Kidney (tissue), 14 donors: ENCODE results near the gene ALK. TPM values are rescaled to one million over a fixed set of nuclear protein-coding genes. Genes with fewer than 3 reads are reported as not detected.

Experiments
- DNase-seq, 5 donors: peaks; one replicate each; pipeline ENCODE4 v3.0.0-alpha.2; 2013 to 2020
- FAIRE-seq: peaks from 2 replicates; lab custom pipeline; 2012; peaks lifted over from hg19 to GRCh38; lab: Jason Lieb, UNC
- H3K27ac ChIP-seq, 2 donors: one replicate each; pipeline ENCODE4 v1.7.0; 2013; ENCODE audit warnings: low read depth in 2 of 2, low read length in 2 of 2, inconsistent platforms in 1 of 2
- H3K27me3 ChIP-seq: one replicate; pipeline ENCODE4 v1.7.1; 2013; ENCODE audit warnings: low read length, inconsistent platforms; ENCODE audit not compliant: control insufficient read depth, insufficient read depth
- H3K36me3 ChIP-seq, 3 donors: one replicate each; pipeline versions ENCODE4 v1.7.0 to v1.7.1; 2013; ENCODE audit warnings: low read length in 3 of 3, control low read depth in 1 of 3, inconsistent platforms in 1 of 3; ENCODE audit not compliant: insufficient read depth in 3 of 3, control insufficient read depth in 2 of 3
- H3K4me1 ChIP-seq, 3 donors: one replicate each; pipeline versions ENCODE4 v1.7.0 to v1.7.1; 2013; ENCODE audit warnings: low read length in 3 of 3, inconsistent platforms in 1 of 3, low read depth in 1 of 3; ENCODE audit not compliant: control insufficient read depth in 2 of 3, insufficient read depth in 2 of 3
- H3K4me3 ChIP-seq, 3 donors: one replicate each; pipeline versions ENCODE4 v1.7.0 to v1.8.1; 2013; ENCODE audit warnings: low read length in 3 of 3, control low read depth in 1 of 3, inconsistent platforms in 1 of 3
- H3K9ac ChIP-seq, 3 donors: one replicate each; pipeline versions ENCODE4 v1.7.0 to v1.7.1; 2013; ENCODE audit warnings: low read length in 3 of 3, control low read depth in 1 of 3, inconsistent platforms in 1 of 3
- H3K9me3 ChIP-seq, 3 donors: one replicate each; pipeline versions ENCODE4 v1.7.0 to v1.7.1; 2013; ENCODE audit warnings: low read length in 3 of 3, control low read depth in 1 of 3, inconsistent platforms in 1 of 3; ENCODE audit not compliant: control insufficient read depth in 2 of 3, insufficient read depth in 1 of 3
- CTCF ChIP-seq: IDR thresholded peaks from 3 replicates; pipeline ENCODE4 v1.5.1; 2012; ENCODE audit warnings: mild to moderate bottlenecking, moderate library complexity, borderline replicate concordance; ENCODE audit not compliant: insufficient read depth; ENCODE audit errors: extremely low read depth
- intact Hi-C: fragments of 100-400 bp; cut with DNase I; formaldehyde crosslinking; loops from one replicate; pipeline ENCODE4 v1.11.1; 2022
- polyA plus RNA-seq: library from polyadenylated mRNA; stranded (reverse); fragments of 350-450 nt; fragmentation: Illumina TruSeq; extraction: RNeasy Lipid Tissue Mini Kit (QIAGEN cat#74804); gene quantifications from one replicate; pipeline ENCODE4 v1.2.3, GENCODE V29; 2014; ENCODE audit warnings: low read depth, low replicate concordance; ENCODE audit not compliant: insufficient read depth
- total RNA-seq: library from RNA; stranded (reverse); fragmentation: NEBNext Ultra II Directional; extraction: Animal tissue kit (Norgen Biotek cat#: 25700); gene quantifications from one replicate; pipeline ENCODE4 v1.2.1, GENCODE V29; 2021
- donor health status: control.
- donor health status: control.
- donor health status: control.
- donor health status: control.
- donor health status: control.
- donor health status: DM: yes; HTN: yes; CAD: no.
- donor health status: Normal renal cell carcinoma (clear cell type).

ALK gene
- total and polyA plus RNA-seq, 2 donors from 2014 or later = 0.13 TPM; not detected in 1

- no peak for FAIRE-seq
- H3K9me3 ChIP-seq = no peaks in the 10 kb centered on the region
- H3K27me3 ChIP-seq = no peaks in the 10 kb centered on the region
- H3K27ac ChIP-seq = no peak overlapping the region
- H3K36me3 ChIP-seq = no peaks in the 10 kb centered on the region
- no peaks in the 10 kb centered on the region for H3K4me1 ChIP-seq
- peak in 3 of 5 donors; percentile 26 to 45 (median 40) for DNase-seq
- H3K9ac ChIP-seq = no peak overlapping the region
- intact Hi-C loops = no loop called here
- peak; percentile 19 for TF ChIP-seq CTCF
- no peak overlapping the region for H3K4me3 ChIP-seq
Measured at GRCh38 chr2:29295845-29296244, 625.5 kb downstream of the ALK start.

GRCh38 chr2:29293830-29294438, 627.5 kb downstream of the ALK start:
- Histone ChIP-seq H3K4me3 (no peak overlapping the region), H3K27me3 (no peaks in the 10 kb centered on the region), H3K9me3 (no peaks in the 10 kb centered on the region), H3K36me3 (no peaks in the 10 kb centered on the region), H3K27ac (no peak overlapping the region), H3K9ac (no peak overlapping the region), H3K4me1 (no peaks in the 10 kb centered on the region)
- no peak for FAIRE-seq
- peak in 3 of 5 donors; percentile 79 to 86 (median 84) for DNase-seq
- no peak for TF ChIP-seq CTCF
- intact Hi-C loops = no loop called here

GRCh38 chr2:29290293-29291047, 630.9 kb downstream of the ALK start:
- Histone ChIP-seq H3K4me1 (no peaks in the 10 kb centered on the region), H3K36me3 (no peaks in the 10 kb centered on the region), H3K27ac (no peak overlapping the region), H3K9me3 (no peaks in the 10 kb centered on the region), H3K9ac (no peak overlapping the region), H3K4me3 (no peak overlapping the region), H3K27me3 (no peaks in the 10 kb centered on the region)
- DNase-seq = no peak
- no peak for TF ChIP-seq CTCF
- intact Hi-C loops = no loop called here
- FAIRE-seq = no peak
